GM19463 (cell line): ENCODE results near the gene TXLNA.
A peak's percentile ranks its signal among the peaks of the same experiment; 100 is the strongest.

ENCODE experiments used
- ATAC-seq: cut with Tn5 transposase; IDR thresholded peaks from one replicate; pipeline ENCODE4 v1.9.1; 2021; ENCODE audit warnings: mild to moderate bottlenecking, moderate library complexity; ENCODE audit not compliant: unreplicated experiment

TXLNA gene

DNA sequence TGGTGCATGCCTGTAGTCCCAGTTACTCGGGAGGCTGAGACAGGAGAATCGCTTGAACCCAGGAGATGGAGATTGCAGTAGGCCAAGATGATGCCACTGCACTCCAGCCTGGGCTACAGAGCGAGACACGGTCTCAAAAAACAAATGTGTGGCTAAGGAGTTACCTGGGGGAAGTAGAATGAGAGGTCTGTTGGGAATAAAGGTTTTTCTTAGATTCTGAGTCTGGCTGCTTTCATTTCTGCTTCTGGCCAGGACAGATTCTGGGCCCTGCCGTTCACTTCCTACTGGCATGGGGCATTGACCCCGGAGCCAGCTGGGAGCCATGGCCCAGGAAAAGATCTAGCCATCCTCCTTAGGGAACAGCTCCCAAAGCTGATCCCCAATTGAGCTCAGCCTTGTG, 29.0 kb downstream of the TXLNA start:
- no peak for ATAC-seq

DNA sequence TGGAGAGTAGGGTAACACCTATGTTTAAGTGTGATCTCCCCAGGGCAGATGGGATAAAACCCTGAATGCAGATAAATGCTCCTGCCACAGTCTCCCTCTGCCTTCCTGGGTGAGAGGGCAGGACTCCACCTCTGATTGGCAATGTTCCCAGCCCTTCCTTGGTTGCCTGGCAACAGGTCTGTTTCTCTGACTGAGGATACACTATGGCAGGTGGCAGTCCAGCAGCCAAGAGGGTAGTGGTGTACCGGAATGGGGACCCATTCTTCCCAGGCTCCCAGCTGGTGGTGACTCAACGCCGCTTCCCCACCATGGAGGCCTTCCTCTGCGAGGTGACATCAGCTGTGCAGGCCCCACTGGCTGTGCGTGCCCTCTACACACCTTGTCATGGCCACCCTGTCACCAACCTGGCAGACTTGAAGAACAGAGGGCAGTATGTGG, 29.4 kb downstream of the TXLNA start, which contains the start of gene DCDC2B:
TSS of gene DCDC2B (plus strand) at position 199 of the 438 bp plus-strand sequence. CDS start at position 204, 5 bp downstream.
- ATAC-seq: no peak

DNA sequence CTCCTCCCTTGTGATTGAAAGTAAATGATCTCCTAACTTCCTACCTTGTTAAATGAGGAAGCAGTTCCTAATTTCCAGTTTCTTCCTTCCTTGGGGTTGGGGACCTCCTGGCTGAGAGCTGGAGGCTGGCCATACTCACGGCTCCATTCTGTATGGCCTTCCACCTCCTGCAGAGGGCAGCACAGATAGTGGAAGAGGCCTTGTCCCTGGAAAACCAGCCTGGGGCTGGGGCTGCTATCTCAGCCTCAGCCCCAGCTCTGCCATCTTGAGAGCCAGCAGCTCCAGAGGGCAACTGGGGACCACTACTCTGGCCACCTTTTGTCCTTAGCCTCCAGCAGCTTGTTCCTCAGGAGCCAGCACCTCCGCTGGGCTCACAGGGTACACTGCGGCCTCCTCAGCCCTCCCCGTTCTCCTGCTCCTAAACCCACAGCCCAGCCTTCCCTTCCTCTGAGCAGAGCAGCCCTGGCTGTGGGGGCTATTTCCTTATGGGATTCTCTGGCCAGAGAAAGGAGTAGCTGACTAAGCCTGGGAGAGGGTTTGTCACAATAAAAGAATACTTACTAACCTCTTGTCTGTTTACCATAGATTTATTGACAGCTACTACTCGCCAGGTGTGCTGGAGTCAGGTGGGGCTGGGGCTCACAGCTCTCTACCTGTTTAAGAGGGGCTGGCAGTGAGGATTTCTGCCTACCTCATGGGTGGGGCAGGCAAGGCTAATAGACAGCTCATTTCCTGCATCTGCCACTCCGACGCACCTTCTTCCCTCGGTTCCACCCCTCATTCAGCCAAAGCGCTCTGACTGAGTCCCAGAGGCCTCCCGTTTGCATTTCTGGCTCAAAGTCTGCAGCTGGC, 36.4 kb downstream of the TXLNA start:
- no peak for ATAC-seq

DNA sequence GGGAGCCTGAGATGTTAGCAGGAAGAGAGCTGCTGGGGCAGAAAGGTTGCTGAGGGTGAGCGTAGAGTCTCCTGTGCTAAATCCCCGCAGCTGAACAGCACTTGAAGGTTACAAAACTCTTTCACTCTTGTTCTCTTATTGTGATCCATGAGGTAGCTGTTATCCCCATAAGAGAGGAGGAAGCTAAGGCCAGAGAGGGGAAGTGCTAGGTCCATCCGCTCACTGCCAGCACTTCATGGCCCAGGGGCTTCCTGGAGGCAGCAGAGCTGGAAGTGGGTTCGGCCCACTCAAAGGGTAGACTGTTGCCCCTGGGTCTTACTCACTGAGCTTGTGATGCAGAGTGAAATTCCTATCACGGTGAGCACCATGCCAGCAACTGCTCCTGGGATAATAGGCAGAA, 37.1 kb downstream of the TXLNA start:
- ATAC-seq: no peak

DNA sequence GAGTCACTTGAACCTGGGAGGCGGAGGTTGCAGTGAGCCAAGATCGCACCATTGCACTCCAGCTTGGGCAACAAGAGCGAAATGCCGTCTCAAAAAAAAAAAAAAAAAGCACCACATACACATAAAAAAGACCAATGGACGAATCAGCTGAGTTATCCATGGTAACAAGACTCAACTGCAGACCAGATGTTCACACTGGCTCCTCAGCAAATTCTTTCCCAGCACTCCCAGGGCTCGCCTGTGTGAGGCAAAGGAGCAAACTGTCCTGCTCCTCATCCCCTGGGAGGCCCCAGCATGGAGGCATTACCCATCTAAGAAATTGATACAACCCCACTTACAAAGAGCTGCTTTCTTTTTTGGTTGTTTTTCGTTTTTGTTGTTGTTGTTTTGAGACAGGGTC, 39.5 kb downstream of the TXLNA start:
- no peak for ATAC-seq

DNA sequence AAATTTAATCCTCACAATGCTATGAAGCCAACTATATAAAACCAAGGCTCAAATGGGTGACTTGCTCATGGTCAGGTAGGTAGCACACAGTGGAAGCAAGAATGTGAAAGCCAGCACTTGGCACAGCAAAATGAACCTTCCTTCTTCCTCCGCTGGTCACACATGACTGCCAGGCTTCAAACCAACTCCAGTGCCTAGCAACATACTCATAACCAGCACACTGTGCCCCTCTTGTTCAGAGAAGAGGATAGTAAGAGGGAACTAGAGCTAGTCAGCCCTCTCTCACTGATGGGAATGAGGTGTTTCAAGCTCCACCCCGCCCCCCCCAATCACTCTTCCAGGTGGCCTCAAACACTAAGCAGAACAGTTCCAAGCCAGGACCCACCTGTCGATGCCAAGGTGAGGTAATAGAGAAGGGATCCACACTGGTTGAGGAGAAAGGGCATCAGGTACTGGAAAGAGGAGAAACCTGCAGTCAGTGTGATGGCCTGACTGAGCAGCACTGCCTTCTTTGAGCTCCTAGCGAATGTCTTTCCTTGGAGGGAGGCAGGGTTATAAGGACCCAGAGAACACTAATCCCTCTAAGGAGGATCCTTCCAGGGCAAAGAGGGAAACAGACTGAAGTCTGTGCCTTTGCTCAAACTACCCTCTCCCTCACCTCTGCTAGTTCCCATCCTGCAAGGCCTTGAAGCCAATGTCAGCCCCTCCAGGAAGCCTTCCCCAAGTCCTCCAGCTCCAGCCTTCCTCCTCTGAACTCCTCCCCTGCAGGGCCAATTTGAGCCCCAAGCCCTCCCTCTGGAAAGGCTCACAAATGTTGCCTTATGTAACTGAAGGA, 41.5 kb downstream of the TXLNA start:
- ATAC-seq: no peak

DNA sequence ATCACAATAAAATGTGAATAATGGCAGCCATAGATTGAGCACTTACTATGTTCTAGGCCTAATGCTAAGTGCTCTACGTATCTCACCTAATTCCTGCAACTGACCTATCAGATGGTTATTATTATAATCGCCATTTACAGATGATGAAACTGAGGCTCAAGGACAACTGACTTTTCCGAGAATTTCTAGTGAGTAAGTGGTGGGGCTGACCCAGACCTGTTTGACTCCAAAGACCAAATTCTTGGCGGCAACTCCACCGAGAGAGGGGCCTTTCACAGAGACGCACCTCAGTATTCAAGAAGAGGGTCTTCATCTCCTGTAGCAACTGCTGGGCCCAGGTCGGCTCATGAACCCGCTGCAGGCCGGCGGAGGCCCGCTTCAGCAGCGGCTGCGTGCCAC, 42.1 kb downstream of the TXLNA start:
- ATAC-seq: no peak

DNA sequence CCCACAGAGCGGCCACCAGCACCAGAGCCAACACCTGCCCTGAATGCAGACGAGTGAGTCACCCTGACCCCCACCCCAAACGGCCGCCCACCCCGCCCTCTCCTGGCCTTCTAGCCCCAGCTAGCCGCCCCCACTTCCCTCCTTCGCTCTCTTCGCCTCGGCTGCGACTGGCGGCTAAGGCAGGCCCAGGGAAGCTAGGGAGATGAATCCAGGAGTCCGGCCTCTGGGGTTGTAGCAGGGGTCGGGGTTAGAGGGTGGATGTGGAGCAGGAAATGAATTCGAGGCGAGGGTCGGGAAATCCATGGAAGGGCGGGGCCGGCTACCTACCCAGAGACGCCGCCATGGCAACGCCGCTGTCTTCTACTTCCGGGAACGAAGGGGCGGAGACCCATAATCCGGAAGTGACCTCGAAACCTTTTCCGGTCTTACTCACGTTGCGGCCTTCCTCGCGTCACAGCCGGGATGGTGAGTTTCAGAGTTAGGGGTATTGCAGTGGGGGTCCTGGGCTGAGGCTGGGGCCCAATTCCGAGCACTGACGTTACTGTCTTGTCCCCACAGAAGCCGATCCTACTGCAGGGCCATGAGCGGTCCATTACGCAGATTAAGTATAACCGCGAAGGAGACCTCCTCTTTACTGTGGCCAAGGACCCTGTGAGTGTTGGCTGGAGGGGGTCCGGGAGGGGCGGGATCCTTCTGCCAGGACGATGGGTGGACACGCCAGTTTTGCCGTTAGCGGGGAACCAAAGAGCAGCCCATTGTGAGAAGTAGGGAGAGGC, 42.7 kb downstream of the TXLNA start, which contains the start of the genes EIF3I and TMEM234:
TSS of gene EIF3I (plus strand) at position 428 of the 776 bp plus-strand sequence. CDS start at position 463, 35 bp downstream.
TSS of gene TMEM234 (minus strand) at position 374 of the 776 bp plus-strand sequence. CDS start at position 343, 31 bp downstream.
- peak; percentile 95 for ATAC-seq

DNA sequence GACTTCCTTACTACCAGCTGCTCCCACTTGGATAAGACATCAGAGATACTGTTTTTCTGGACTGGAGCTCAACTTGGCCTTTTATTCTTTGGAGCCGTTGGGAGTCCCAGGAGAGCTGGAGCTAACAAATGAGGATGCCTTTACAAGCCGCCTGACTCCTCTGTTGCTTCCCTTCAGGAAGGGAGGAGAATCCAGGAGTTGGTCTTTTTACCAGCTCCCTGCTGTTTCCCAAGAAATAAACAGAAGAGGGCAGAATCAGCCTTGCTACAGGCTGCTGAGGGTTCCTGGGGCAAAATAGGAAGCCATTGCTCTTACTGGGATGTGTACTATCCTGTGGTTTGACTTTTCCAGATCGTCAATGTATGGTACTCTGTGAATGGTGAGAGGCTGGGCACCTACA, 44.2 kb downstream of the TXLNA start:
- no peak for ATAC-seq

DNA sequence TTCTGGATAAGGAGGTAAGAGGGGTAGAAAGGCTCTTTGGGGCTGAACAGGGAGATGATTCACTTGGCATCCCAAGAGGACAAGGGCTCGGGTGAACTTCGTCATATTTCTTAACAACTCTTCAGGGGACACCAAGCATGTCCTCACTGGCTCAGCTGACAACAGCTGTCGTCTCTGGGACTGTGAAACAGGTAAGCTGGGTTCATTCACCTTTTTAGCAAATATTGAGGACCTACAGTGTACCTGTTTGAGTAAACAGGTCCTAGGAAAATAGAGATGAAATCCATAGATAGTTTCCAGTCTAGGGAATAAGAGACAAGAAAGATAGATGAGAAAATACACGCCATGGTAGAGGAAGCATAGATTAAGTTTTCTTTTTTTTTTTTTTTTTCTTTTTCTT, 44.8 kb downstream of the TXLNA start:
- no peak for ATAC-seq

DNA sequence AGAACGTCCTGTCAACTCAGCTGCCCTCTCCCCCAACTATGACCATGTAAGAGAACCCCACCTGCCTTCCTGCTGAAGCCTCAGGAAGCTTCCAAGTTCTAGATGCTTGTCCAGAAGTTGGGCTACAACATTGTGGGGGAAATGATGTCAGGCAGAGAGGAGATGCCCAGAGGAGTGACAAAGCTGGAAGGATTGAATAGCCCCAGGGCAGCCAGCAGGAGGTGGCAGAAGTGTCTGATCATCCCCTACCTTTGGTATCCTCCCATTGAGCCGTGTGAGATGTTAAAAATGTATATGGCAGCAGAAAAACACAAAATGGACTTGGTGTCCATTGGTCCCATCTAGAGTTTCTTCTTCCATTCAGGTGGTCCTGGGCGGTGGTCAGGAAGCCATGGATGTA, 49.3 kb downstream of the TXLNA start:
- no peak for ATAC-seq

DNA sequence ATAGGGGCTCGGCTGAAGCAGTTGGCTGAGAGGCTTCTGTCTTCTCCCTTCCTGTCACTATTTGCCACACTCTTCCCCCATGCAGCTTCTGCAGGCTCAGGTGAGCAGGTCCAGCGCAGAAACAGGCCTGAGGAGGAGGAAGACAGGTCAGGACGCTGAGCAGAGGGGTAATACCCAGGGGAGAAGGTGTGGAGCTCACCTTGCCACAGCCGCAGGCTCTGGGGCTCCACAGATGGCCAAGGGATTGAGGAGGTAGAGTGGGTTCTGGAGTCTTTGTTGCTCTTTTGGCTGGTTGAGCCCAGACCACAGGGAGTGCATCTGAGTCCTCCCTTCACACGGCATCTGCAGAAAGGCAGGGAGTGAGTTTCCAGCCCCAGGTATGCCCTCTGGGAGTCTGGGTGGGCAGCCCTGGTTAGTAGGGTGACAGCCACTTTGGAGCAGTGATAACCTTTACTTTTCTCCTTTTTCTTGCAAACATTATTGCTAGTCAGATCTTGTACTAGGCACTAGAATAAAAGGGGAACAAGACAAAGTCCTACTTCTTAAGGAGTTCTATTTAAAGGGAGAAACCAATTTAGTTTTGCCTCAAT, 52.5 kb downstream of the TXLNA start:
- ATAC-seq: no peak

DNA sequence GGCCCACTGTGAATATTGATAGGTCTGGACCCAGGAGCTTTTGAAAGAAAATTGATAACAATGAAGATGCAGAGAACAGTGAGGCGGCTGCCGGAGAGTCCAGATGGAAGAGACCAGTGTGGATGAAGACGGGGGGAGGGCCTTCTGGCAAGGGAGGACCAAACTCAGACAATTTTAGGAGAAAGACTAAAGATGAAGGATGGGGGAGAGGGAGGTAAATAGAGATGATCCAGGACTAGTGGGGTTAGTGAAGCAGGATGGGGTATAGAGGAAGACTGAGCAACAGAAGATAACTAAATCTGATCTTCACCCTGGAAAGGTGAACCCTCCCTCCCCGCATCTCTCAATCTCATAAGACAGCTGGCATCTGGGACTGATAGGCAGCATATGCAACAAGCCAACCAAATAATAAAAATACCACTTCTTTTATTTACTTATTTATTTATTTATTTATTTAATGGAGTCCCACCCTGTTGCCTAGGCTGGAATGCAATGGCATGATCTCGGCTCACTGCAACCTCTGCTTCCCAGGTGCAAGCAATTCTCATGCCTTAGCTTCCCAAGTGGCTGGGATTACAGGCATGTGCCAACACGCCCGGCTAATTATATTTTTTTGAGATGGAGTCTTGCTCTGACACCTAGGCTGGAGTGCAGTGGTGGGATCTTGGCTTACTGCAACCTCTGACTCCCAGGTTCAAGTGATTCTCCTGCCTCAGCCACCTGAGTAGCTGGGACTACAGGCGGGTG, 53.3 kb downstream of the TXLNA start:
- no peak for ATAC-seq

DNA sequence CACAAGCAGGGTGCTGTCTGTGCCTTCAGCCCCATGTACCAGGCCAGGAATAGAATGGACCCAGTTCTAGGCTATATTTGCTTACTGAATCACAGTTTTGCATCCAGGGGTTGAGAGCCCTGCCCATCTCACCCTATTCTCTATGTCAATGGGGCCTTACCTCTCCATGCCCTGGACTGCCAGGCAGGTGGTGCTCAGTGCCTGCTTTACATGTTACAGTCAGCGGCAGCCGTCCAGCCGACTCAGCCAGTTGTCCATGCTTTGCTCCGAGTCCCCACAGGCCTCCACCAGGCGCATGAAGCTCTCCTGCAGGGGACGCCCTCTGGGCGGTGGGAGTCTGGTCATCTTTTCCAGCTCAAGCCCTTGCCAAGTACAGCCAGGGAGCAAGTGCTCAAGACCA, 55.3 kb downstream of the TXLNA start:
- ATAC-seq: no peak

DNA sequence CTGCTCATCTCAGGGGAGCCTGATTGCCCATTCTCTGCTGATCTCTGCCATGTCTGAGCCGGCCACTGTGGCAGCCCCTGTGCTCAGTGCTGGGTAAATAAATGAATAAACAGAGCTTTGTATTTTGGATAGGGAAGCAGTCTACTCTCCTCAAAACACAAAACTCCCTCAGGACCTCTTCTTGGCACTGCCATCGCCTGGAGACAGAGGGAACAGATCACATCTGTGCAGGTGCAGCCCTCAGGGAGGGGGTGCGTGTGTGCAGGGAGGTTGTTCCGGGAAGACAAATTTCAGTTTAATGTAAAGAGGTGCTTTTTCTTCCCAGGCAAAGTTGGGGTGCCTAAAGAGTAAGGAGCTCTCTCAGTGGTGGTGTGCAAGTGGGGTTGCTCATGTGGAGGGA, 59.9 kb downstream of the TXLNA start:
- ATAC-seq: no peak

DNA sequence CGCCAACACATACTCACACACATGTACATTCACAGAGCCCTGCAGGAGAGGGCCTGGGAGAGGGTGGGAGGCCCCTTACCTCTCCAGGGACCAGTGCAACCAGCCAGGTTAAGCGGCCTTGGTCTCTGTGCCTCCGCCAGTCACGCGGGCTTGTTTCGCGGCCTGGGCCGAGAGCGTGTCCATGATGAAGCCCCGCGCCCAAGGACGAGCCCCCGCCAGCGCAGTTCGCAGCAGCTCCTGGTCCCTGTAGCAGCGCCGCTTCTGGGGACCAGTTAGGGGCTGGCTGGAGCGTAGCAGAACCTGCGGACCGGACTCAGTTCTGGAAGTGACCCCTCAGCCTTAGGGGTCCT, 60.3 kb downstream of the TXLNA start:
- no peak for ATAC-seq

DNA sequence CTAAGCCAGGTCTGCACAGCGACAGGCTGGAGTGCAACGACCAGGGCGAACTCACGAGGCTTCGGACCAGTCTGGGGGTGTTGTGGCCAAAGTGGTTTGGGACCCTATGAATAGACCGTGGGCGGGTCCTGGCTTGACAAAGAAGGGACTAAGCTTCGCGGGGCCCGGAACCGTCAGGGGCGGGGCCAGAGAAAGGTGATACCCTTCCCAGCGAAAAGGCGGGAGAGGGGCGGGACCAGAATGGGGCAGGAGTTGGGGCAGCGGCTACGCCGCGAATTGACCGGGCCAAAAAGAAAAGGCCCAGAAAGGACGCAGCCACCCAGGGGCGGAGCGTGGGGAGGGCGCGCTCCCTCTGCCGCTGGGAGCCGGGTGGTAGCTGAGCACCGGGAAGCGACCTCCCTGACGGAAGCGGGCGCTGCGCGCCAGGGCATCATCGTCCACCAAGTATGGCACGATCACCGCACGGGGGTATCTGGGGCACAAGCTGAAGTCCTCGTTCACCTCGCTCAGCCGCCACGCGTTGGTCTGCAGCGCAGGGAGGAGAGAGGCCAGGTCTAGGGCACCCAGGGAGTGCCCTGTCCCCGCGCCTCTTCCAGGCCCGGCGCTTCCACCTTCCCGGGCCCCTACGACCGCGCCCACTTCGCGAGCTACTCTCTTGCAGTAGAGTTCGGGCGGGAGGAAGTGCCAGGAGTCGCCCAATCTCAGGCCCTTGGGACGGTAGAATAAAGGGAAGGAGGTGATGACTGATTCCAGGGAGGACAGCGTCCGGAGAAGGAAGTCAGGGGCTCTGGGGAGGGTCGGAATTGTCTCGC, 60.9 kb downstream of the TXLNA start:
- no peak for ATAC-seq

DNA sequence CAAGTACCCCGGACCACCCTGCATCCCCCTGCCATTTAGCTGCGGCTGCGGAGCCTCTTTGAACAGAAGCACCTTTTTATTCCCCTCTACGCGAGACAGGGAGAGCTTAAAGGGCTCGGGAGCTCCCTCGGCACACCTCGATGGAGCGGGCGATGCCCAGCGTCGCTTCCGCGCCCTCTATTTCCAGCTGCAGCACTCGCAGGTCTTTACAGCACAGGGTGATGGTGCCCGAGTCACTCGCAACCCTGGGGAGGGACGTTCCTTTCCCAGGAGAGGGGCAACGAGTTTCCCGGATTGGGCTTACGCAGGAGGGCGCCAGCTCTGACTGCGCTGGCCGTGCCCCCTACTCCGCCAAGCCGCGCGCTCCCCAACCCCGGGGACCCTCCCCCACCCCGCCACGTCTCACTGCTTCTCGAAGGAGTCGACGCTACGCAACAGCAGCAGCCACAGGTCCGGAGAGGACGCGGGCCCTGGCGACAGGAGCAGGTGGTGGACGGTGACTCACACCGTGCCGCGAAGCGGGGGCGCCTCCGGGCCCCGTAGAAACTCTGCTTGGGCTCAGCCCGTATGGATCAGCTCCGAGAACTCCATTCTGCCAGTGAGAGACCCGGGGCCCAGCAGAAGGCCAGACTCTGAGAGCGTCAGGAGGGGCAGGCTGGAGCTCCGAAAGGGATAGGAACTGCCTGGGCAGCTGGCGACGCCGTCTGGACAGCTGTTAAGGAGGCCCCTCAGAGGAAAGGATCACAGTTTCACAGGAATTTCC, 61.7 kb downstream of the TXLNA start:
- ATAC-seq: peak; percentile 43
